SIG-M5 treated with dmso at 0.1 percent for 504 hours (cell line): ENCODE data around the gene CADM2.

Experiments
- DNase-seq: peaks from one replicate; lab custom pipeline; 2025; ENCODE audit not compliant: unreplicated experiment; lab: John Stamatoyannopoulos, UW

Gene CADM2

DNA sequence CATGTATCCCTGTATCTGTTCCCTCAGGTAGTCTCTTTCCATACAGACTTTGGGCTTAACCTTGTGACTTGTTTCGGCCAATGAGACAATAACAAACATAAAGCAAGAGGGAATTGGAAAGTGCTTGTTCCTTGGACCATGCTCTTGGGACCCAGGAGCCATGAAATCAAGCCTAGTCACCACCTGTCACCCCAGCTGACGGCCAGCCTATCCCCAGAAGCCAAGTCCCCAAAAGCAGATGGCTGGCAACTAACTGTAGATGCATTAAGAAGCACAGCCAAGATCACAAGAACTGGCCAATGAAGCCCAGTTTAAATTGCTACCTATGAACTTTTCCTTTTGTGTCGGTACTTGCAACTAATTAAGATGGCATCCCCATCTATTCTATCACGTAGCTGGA is 822.0 kb downstream of the CADM2 start:
- DNase-seq: no peak

GRCh38 chr3:85781806-85782205 is 823.0 kb downstream of the CADM2 start:
- no peak for DNase-seq

DNA sequence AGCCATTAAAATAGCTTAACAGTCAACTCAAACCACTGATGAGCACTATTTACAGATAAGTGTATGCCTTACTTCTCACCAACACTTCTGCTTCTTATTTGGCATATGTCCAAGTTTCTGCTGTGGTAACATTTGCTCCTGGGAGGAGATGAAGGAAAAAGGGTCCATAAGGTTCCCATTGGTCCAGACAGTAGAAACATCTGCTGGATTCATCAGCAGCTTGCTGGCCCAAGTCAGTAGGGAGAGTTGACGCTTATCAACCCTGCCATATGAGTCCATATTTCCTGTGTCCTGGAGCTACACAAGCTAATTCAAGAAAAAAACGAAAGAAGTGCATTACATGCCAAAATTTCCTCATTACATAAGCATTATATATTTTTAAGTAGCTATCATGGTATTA is 824.5 kb downstream of the CADM2 start:
- no peak for DNase-seq

GRCh38 chr3:85785766-85786165 is 827.0 kb downstream of the CADM2 start:
- no peak for DNase-seq

- no peak for DNase-seq
These were observed 831.7 kb downstream of the CADM2 start for GRCh38 chr3:85790445-85791030.

- DNase-seq: no peak
These were observed 837.4 kb downstream of the CADM2 start for GRCh38 chr3:85796140-85796539.

DNA sequence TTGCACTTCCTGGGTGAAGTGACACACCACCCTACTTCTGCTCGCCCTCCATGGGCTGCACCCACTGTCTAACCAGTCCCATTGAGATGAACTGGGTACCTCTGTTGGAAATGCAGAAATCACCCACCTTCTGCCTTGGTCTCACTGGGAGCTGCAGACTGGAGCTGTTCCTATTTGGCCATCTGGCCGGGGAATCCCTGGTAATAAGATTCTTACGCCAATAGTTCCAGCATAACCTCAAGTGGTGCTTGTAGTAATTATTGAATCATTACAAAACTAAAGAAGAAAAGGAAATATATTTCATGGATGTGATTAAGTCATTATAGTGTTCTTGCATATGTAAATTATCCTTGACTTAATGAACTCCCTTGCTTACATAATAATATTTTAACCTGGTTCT is 841.9 kb downstream of the CADM2 start:
- no peak for DNase-seq

DNA sequence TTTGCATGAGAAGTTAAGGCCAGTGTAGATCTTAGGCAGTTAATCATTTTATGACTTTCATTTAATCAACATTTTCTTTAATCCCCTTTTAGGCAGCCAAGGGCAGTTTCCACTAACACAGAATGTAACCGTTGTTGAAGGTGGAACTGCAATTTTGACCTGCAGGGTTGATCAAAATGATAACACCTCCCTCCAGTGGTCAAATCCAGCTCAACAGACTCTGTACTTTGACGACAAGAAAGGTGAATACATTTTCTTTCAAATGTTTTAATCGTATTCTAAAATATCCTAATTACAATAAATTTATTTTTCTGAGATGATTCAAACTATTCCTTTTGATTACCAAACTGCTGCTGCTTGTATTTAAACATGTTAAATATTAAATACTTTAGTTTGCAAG is 843.2 kb downstream of the CADM2 start:
- peak; percentile 31 for DNase-seq

DNA sequence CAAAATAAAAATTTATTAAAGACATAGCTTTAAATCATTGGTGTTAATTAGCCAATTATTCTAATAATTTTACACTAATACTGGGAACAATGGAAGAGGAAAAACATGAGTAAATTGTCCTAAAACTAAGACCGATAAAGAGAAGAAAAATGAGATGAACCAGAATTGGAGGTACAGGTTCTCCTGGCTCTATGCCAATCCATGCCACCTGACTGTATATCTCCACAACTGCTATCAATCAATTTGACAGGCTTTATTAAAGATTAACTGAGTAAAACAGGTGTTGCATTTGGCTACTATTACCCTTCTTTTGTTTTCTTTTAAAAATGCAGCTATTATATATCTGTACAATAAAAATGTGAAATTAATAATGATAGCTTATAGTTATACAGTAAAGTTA is 850.0 kb downstream of the CADM2 start:
- no peak for DNase-seq

GRCh38 chr3:85821130-85821756 is 862.5 kb downstream of the CADM2 start:
- peak; percentile 54 for DNase-seq

DNA sequence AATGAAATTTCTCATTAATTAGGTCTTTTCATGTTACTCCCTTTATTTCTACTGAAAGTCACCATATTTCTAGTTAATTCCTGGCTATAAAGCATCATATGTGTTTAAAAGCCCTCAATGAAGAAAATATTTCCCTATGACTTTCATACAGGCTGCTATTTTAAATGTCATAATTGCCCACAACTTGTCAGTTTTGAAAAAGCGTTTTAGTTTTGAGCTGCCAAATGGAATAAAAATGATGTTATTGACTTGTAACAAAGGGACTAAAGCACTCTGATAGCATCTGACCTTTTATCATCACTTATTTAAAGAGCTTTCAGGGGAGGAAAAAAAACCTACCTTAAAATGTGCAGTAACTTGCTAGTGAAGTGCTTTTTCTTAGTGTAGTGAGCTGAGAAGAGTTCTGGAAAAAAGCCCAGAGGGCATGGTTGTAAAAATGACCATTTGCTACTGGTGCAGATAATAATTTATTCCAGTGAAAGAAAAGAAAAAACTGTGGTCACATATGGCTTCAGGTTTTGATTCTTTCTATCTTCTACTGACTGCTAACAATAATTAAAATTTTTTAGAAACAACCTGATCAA is 877.2 kb downstream of the CADM2 start:
- DNase-seq: no peak

DNA sequence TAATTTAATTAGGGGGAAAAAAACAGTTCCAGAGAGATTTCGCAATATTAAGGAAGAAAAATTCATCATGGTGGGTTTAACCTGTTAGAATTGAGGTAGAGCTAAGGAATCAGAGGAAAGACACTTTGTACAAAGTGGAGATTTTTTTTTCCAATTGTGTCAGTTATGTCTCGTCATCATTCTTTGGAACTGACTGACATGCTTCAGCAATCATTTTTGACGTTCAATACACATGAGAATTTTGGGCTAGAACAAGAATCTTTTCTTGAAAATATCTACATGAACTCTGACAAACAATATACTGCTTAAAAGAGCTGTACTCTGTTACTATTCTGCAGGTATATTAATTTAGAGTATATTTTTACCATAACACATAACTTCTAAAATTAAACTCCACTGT is 878.6 kb downstream of the CADM2 start:
- DNase-seq: no peak

DNA sequence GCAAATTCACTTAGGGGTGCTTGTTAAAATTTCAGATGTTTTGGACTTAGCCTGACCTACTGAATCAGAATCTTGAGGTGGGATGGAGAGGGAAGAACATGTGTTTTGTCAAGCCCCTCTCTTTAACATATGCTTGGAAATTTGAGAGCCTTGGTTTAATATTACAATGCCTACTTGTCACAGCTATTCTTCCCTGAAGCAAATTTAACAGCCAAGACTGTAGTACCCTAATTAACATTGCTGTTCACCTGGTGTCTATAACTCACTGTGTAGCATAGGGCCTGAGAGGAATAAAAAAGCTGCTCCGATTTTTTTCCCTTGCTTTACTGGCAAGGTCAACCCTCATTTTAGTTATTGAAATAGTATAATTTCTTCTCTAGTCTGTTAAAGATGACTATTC is 880.1 kb downstream of the CADM2 start:
- no peak for DNase-seq

GRCh38 chr3:85842081-85842480 is 883.3 kb downstream of the CADM2 start:
- DNase-seq: no peak

DNA sequence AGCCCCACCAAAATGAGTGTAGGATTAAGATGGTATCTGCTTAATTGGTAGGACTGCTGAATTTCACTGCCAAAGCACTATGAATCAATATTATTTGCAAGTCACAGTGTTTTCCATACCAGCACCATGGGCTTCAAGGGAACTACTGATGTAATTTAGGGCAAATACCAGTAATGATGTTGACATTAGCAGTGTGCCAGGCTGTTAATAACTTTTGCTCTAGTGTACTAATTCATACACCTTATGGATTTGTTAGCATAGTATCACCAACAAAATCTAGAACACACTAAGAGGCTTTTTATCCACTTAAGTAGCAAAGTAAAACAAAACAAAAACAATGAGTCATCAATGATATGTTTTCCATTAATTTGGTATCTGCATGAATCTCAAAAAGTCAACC is 888.2 kb downstream of the CADM2 start:
- DNase-seq: no peak

- DNase-seq: no peak
These were observed 892.3 kb downstream of the CADM2 start for GRCh38 chr3:85851071-85851470.

DNA sequence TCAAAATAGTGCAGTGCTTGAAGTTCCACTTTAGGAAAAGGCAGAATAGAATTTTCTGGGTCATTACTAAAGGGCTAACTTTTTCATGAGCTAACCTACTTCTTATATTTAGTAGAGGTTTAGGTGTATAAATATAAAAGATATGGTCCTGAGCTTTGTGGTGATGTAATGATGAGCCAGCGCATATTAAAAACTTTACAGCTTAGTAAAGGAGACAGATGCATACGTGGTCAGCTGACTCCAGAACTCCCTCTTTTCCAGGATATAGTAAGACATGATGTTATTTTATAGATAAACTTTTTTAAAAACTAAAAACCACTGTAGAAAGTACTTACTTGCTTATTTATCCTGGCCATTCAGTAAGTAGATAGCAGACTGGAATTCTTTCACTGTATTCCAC is 895.0 kb downstream of the CADM2 start:
- DNase-seq: no peak

GRCh38 chr3:85862893-85863455 is 904.2 kb downstream of the CADM2 start:
- DNase-seq: no peak

- no peak for DNase-seq
These were observed 906.1 kb downstream of the CADM2 start for GRCh38 chr3:85864896-85865295.

- no peak for DNase-seq
These were observed 908.3 kb downstream of the CADM2 start for GRCh38 chr3:85867072-85867471.

DNA sequence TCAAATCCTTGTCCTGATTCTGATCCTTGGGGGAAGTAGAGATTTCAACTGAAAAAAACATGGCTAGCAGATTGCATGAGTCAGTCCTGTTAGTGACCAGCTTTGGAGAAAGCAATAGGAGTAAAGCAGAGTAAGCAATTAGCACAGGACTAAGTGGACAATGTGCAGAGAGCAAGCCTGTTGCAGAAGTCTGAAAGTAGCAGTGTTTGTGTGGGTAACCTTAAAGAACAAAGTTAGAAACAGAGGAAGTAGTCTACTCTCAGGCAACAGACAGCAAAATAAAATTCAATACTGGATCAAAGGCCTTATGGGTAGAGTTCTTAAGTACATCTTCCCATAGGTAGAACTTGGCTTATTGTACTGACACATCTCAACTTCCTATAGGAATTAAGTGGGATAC is 916.8 kb downstream of the CADM2 start:
- DNase-seq: no peak

GRCh38 chr3:85877631-85878030 is 918.8 kb downstream of the CADM2 start:
- no peak for DNase-seq
